Suprapubic skin (tissue), 4 donors: ENCODE measurements around the gene VAMP2.

Experiments used
- EP300 ChIP-seq: sonication (generic); formaldehyde crosslinking; IDR thresholded peaks from one replicate; pipeline ENCODE4 v1.6.1; 2017; ENCODE audit warnings: antibody characterized with exemption
- POLR2A ChIP-seq, 2 donors: fragments of 450-650 bp; IDR thresholded peaks; one replicate each; pipeline ENCODE4 v1.6.1; 2017; ENCODE audit warnings: antibody characterized with exemption in 2 of 2, mild to moderate bottlenecking in 2 of 2, moderate library complexity in 2 of 2
- POLR2AphosphoS5 ChIP-seq, 3 donors: sonication (generic); formaldehyde crosslinking; IDR thresholded peaks; one replicate each; pipeline ENCODE4 v1.6.1; 2017; ENCODE audit warnings: antibody characterized with exemption in 3 of 3
- TF ChIP-seq, protein P1 (sequence below), 2 donors: fragments of 200-600 bp in 1 of 2; fragments of 450-650 bp in 1 of 2; sonication (generic) in 1 of 2; IDR thresholded peaks; one replicate each; pipeline ENCODE4 v1.5.1; 2016 to 2019; ENCODE audit warnings: antibody characterized with exemption in 2 of 2, mild to moderate bottlenecking in 1 of 2, moderate library complexity in 1 of 2

GRCh38 chr17:8122422-8122923 lies 40.3 kb downstream of the VAMP2 start:
- no peak for TF ChIP-seq POLR2A (IDR thresholded peaks at IDR 0.05)
- TF ChIP-seq, protein P1, sequence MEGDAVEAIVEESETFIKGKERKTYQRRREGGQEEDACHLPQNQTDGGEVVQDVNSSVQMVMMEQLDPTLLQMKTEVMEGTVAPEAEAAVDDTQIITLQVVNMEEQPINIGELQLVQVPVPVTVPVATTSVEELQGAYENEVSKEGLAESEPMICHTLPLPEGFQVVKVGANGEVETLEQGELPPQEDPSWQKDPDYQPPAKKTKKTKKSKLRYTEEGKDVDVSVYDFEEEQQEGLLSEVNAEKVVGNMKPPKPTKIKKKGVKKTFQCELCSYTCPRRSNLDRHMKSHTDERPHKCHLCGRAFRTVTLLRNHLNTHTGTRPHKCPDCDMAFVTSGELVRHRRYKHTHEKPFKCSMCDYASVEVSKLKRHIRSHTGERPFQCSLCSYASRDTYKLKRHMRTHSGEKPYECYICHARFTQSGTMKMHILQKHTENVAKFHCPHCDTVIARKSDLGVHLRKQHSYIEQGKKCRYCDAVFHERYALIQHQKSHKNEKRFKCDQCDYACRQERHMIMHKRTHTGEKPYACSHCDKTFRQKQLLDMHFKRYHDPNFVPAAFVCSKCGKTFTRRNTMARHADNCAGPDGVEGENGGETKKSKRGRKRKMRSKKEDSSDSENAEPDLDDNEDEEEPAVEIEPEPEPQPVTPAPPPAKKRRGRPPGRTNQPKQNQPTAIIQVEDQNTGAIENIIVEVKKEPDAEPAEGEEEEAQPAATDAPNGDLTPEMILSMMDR (IDR thresholded peaks at IDR 0.05) = no peak
- TF ChIP-seq POLR2AphosphoS5 (IDR thresholded peaks at IDR 0.05) = no peak
- no peak for TF ChIP-seq EP300
